Stomach (tissue), 4 donors: ENCODE measurements around the gene PSMA6.

Experiments used
- EP300 ChIP-seq: sonication (generic); formaldehyde crosslinking; IDR thresholded peaks from one replicate; pipeline ENCODE4 v1.6.1; 2017; ENCODE audit warnings: antibody characterized with exemption
- POLR2A ChIP-seq, 4 donors: fragments of 450-650 bp; IDR thresholded peaks; one replicate each; pipeline ENCODE4 v1.6.1; 2016; ENCODE audit warnings: antibody characterized with exemption in 4 of 4, control low read depth in 2 of 4, mild to moderate bottlenecking in 1 of 4, moderate library complexity in 1 of 4
- POLR2AphosphoS5 ChIP-seq, 3 donors: sonication (generic); formaldehyde crosslinking; IDR thresholded peaks; one replicate each; pipeline ENCODE4 v1.6.1; 2016; ENCODE audit warnings: antibody characterized with exemption in 3 of 3
- TF ChIP-seq, protein P1 (sequence below), 7 experiments: fragments of 450-650 bp in 4 of 7; fragments of 200-600 bp in 3 of 7; sonication (generic) in 3 of 7; IDR thresholded peaks; one replicate each; pipeline ENCODE4 v1.5.1; 2016 to 2019; ENCODE audit warnings: antibody characterized with exemption in 7 of 7, control low read depth in 2 of 7, mild to moderate bottlenecking in 1 of 7

- TF ChIP-seq, protein P1, sequence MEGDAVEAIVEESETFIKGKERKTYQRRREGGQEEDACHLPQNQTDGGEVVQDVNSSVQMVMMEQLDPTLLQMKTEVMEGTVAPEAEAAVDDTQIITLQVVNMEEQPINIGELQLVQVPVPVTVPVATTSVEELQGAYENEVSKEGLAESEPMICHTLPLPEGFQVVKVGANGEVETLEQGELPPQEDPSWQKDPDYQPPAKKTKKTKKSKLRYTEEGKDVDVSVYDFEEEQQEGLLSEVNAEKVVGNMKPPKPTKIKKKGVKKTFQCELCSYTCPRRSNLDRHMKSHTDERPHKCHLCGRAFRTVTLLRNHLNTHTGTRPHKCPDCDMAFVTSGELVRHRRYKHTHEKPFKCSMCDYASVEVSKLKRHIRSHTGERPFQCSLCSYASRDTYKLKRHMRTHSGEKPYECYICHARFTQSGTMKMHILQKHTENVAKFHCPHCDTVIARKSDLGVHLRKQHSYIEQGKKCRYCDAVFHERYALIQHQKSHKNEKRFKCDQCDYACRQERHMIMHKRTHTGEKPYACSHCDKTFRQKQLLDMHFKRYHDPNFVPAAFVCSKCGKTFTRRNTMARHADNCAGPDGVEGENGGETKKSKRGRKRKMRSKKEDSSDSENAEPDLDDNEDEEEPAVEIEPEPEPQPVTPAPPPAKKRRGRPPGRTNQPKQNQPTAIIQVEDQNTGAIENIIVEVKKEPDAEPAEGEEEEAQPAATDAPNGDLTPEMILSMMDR (IDR thresholded peaks at IDR 0.05): no peak
- TF ChIP-seq POLR2AphosphoS5 (IDR thresholded peaks at IDR 0.05): no peak
- TF ChIP-seq POLR2A (IDR thresholded peaks at IDR 0.05): no peak
- no peak for TF ChIP-seq EP300
Measured at GRCh38 chr14:35333797-35334743, 41.9 kb downstream of the PSMA6 start.
